Calu3 (cell line): ENCODE results near the gene TUBGCP5. TPM values are rescaled to one million over a fixed set of nuclear protein-coding genes. Genes with fewer than 3 reads are reported as not detected.

Source experiments
- BruUV-seq: library from RNA; stranded (reverse); fragments of 400-500 nt; replicated peaks from 2 replicates; lab custom pipeline; 2021; lab: Mats Ljungman, UMichigan
- CTCF ChIA-PET: fragments of 300-600 bp; sonication (Branson Sonifier 250); formaldehyde crosslinking; loops from one replicate; lab custom pipeline; 2022; ENCODE audit warnings: antibody characterized with exemption; lab: Charles Lee
- DNase-seq: peaks from one replicate; pipeline ENCODE4 v3.0.0; 2022
- H3K27ac Mint-ChIP-seq: one replicate; pipeline ENCODE4 v1.8.0; 2022; ENCODE audit warnings: mixed read lengths; ENCODE audit not compliant: unreplicated experiment
- H3K27me3 Mint-ChIP-seq: one replicate; pipeline ENCODE4 v1.8.0; 2022; ENCODE audit warnings: mixed read lengths; ENCODE audit not compliant: unreplicated experiment
- H3K36me3 Mint-ChIP-seq: one replicate; pipeline ENCODE4 v1.8.0; 2022; ENCODE audit warnings: mild to moderate bottlenecking, moderate library complexity, mixed read lengths; ENCODE audit not compliant: insufficient read depth, unreplicated experiment
- H3K4me1 Mint-ChIP-seq: one replicate; pipeline ENCODE4 v1.8.0; 2022; ENCODE audit warnings: mild to moderate bottlenecking, low read depth, mixed read lengths; ENCODE audit not compliant: unreplicated experiment
- H3K4me3 Mint-ChIP-seq: one replicate; pipeline ENCODE4 v1.8.0; 2022; ENCODE audit warnings: mild to moderate bottlenecking, low read depth, moderate library complexity, mixed read lengths; ENCODE audit not compliant: unreplicated experiment
- H3K9me3 Mint-ChIP-seq: one replicate; pipeline ENCODE4 v1.8.0; 2022; ENCODE audit warnings: low read depth, mixed read lengths; ENCODE audit not compliant: unreplicated experiment
- intact Hi-C: fragments of 100-400 bp; cut with micrococcal nuclease; formaldehyde crosslinking; loops from one replicate; pipeline ENCODE4 v1.10.0; 2022; ENCODE audit not compliant: unreplicated experiment
- total RNA-seq: library from RNA; stranded (reverse); gene quantifications from 2 replicates; pipeline ENCODE4 v1.2.3, GENCODE V29; 2022
- TF ChIP-seq, protein P1 (sequence below): fragments of 200-600 bp; IDR thresholded peaks from one replicate; pipeline ENCODE4 v1.8.0; 2022; ENCODE audit warnings: antibody characterized with exemption; ENCODE audit not compliant: unreplicated experiment

The TUBGCP5 gene
- total RNA-seq, 1 experiment from 2014 or later = 6.8 TPM

DNA sequence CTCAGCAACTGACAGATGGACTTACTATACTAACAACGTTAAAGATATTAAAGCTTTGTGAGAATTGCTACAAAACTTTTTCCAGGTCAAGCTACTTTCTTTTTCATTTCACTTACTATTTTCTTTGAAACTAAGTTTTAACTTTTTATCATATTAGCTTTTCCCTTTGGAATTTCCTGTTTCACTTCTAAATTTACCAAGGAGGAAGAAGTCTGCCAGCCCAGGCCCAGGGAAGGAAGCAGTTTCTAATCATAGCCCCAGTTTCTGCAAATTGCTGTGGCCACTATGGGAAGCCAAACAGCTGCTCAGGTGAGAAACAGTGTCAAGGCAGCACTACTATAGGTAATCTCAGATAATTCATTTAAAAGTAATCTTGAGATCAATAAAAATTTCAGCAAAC, 77.6 kb downstream of the TUBGCP5 start:
- BruUV-seq = no TSS peak
- Mint-ChIP-seq H3K36me3 (no peaks in the 10 kb centered on the region), H3K27ac (no peak overlapping the region), H3K27me3 (no peaks in the 10 kb centered on the region), H3K4me1 (no peaks in the 10 kb centered on the region), H3K9me3 (no peaks in the 10 kb centered on the region), H3K4me3 (no peak overlapping the region)
- no peak for DNase-seq
- TF ChIP-seq, protein P1, sequence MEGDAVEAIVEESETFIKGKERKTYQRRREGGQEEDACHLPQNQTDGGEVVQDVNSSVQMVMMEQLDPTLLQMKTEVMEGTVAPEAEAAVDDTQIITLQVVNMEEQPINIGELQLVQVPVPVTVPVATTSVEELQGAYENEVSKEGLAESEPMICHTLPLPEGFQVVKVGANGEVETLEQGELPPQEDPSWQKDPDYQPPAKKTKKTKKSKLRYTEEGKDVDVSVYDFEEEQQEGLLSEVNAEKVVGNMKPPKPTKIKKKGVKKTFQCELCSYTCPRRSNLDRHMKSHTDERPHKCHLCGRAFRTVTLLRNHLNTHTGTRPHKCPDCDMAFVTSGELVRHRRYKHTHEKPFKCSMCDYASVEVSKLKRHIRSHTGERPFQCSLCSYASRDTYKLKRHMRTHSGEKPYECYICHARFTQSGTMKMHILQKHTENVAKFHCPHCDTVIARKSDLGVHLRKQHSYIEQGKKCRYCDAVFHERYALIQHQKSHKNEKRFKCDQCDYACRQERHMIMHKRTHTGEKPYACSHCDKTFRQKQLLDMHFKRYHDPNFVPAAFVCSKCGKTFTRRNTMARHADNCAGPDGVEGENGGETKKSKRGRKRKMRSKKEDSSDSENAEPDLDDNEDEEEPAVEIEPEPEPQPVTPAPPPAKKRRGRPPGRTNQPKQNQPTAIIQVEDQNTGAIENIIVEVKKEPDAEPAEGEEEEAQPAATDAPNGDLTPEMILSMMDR = no peak
- intact Hi-C loops = no loop called here
- CTCF ChIA-PET = no interaction called here

DNA sequence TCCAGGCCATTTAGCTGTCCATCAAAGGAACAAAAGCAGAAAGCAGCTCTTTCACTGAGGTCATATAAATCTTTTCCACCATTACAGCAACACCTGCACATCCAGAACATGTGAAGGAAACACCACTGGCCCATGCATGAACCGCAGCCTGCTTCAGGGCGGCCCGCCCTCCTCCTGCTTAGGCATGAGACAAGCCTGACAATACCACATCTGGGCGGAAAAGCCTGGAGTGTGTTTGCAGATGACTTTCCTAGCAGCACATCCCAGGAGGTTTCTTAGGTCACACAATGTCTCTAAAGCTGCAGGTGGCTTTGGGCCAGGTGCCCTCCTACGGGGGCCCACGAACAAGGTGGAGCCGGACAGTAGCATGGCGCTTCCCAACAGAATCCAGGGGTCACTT, 78.8 kb downstream of the TUBGCP5 start:
- no peak overlapping the region for H3K27ac Mint-ChIP-seq
- no peaks in the 10 kb centered on the region for H3K9me3 Mint-ChIP-seq
- no peaks in the 10 kb centered on the region for H3K36me3 Mint-ChIP-seq
- H3K4me3 Mint-ChIP-seq = no peak overlapping the region
- TF ChIP-seq, protein P1 = no peak
- no peaks in the 10 kb centered on the region for H3K4me1 Mint-ChIP-seq
- no TSS peak for BruUV-seq
- CTCF ChIA-PET = no interaction called here
- DNase-seq = no peak
- intact Hi-C loops = no loop called here
- no peaks in the 10 kb centered on the region for H3K27me3 Mint-ChIP-seq

DNA sequence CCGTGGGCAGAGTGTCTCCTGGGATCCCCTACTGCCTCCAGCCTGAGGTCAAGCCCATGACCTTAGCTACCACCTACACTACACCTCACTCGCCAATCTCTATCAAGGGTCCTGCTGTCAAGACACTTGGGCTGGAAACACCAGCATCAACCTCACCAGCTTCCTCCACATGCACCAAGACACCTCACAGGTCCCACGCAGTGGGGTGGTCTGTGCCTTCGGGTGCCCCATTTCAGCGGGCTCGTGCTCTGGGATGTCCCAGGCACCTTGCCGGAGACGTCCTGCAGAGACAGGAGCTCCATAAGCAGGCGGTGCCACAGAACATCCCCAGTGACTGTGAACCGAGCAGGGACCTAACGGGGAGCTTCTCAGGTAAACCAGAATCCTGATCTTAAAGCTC, 79.2 kb downstream of the TUBGCP5 start:
- BruUV-seq = no TSS peak
- Mint-ChIP-seq H3K9me3 (no peaks in the 10 kb centered on the region), H3K27ac (no peak overlapping the region), H3K36me3 (no peaks in the 10 kb centered on the region), H3K4me1 (no peaks in the 10 kb centered on the region), H3K27me3 (no peaks in the 10 kb centered on the region), H3K4me3 (no peak overlapping the region)
- no peak for DNase-seq
- CTCF ChIA-PET = no interaction called here
- TF ChIP-seq, protein P1 = no peak
- intact Hi-C loops = no loop called here

DNA sequence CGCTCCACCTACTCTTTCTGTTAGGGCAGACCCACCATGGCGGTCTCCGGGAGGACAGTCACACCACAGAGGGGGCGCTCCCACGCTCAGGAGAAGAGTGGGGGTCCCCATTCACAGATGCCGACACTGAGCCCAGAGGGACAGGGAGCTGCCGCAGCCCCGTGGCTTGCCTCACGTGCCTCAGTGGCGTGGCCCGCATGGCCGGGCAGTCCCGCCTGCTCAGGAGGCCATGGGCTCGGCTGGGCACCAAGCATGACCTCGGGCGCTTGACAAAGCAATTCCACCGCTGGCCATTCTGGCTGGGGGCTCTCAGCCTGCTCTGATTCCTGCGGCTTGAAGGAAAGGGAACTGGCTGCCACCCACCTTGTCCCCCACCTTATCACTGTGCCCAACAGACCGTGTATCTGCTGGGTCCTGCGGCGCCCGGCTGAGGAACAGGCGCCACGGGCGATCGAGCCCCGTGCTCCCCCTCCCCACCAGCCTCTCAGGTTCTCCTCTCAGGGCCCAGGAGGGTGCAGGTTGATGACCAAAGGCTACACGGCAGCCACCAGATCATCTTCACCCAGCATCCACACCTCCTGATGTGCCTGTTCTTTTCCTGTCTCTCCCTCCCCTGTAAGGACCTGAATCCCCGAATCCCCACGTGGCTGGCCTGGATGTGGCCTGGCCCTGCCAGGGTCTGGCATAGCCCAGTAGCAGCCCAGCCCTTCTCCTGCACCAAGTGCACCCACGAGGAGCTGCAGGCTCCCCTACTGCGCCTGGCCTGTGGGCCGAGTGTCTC, 79.9 kb downstream of the TUBGCP5 start:
- H3K36me3 Mint-ChIP-seq = no peaks in the 10 kb centered on the region
- no peaks in the 10 kb centered on the region for H3K9me3 Mint-ChIP-seq
- TF ChIP-seq, protein P1 = no peak
- DNase-seq = no peak
- CTCF ChIA-PET = no interaction called here
- H3K27ac Mint-ChIP-seq = no peak overlapping the region
- intact Hi-C loops = no loop called here
- no TSS peak for BruUV-seq
- H3K4me1 Mint-ChIP-seq = no peaks in the 10 kb centered on the region
- no peaks in the 10 kb centered on the region for H3K27me3 Mint-ChIP-seq
- H3K4me3 Mint-ChIP-seq = no peak overlapping the region
